HG02840 (cell line): ENCODE measurements around the gene TSHZ2.
"Not testable (repeated sequence)": the region's sequence is repeated elsewhere in the genome, so short reads cannot be mapped to it uniquely, and the experiment has no call there.

Source experiments
- ATAC-seq: cut with Tn5 transposase; IDR thresholded peaks from one replicate; pipeline ENCODE4 v1.9.1; 2021; ENCODE audit warnings: mild to moderate bottlenecking, moderate library complexity, moderate number of reproducible peaks; ENCODE audit not compliant: unreplicated experiment, low FRiP score

Gene TSHZ2

DNA sequence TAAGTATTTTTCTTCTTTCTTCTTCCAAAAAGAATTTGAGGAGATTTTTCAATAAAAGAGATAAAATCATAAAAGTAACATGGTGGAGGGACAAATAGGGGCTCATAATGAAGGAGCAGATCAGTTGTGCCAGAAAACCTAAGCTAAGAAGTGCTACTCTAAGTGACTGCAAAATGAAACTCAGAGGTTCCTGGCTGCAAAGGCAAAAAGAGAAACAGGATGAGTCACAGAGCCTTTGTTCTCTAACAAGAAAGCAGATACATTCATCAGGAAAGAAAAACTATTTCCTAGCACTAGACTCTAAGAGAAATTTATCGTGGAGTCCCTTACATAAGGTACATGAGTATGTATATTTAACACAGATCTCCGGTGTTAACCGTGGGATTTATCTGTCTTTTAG lies 49.8 kb downstream of the TSHZ2 start:
- ATAC-seq, result no peak

DNA sequence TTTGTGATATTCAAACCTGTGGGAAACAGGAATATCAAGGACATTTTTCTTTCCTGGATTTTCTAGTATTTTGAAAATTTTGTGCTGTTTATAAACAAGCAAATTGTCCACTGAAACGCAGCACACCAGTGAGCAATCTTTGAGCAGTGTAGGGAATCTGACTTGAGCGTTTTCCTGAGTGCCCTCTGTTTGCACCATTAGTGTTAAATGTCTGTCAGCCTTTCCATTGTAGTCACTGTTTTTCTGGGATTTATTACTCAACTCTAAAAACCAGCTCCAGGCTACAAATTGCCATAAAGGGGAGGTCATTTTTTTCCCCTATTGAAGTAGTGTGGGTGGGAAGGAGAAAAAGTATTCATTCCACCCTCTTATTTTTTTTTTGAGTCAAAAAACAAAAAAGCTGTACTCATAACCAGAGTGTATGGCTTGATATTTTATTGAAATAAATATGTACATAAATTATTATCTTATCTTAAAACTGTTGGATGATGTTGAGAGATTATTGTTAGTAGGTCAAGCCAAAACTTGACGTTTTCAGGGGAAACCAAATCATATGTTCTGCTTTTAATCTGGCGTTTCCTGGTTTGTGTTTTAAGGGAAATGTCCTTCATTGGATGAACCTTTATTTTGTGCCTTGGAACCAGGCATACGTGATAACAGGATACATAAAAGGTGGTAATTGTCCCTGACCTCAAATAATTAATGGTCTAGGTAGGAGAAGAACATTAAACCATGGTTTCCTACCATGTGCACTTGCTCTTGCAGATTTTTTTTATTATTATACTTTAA lies 51.8 kb downstream of the TSHZ2 start:
- ATAC-seq, result no peak

DNA sequence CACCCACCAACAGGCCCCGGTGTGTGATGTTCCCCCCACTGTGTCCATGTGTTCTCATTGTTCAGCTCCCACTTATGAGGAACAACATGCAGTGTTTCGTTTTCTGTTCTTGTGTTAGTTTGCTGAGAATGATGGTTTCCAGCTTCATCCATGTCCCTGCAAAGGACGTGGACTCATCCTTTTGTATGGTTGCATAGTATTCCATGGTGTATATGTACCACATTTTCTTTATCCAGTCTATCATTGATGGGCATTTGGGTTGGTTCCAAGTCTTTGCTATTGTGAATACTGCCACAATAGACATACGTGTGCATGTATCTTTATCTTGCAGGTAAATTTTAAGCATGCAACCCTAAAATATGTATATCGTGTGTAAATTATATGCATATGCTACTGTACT lies 52.5 kb downstream of the TSHZ2 start:
- not testable (repeated sequence) for ATAC-seq

GRCh38 chr20:53027089-53027488 lies 54.9 kb downstream of the TSHZ2 start:
- ATAC-seq, result no peak

DNA sequence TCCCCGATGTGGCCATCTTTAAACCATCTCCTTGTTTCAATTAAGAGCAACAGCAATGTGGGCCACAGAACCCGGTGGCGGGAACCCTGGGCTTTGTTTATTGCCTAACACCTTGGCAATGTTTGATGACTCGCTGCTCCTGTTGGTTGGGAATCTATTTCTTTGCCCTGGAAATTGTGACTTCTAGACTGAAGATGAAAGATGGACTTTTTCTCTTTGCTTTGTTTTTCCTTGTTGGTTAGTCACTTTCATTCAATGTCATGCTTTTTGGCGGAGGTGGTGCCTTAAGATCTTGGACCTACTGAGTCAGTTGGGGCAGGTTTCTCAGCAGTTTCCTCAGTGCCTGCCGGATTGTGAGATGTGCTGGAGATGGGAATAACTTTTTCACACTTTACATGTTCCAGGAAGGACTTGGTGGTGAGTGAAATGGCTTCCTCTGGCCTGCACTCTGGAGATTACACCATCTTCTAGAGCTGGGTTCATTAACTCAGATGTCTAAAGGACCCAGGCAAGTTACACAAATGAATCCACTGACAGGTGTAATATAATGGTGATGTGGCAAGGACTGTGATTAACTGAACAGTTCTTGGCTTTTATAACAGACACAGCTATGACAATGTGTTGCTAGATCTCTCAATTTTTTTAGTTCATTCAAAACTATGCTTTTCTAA lies 56.3 kb downstream of the TSHZ2 start:
- ATAC-seq, result no peak

DNA sequence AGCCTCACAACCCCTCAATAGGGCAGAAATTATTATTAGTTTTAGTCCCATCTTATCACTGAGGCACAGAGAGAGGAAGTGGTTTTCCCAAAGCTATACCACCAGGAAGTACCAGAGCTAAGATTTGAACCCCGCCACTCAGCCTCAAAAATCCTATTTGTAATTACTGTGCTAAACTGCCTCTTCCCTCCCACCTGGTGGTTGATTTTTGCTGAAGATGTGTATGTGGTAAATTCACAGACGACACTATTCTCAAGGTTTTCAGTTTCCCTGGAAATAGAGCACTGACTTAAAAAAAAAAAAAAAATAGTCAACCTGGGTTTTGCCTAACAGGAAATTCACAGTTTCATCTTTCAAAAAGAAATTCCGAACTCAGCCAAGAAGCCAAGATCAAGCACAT lies 57.9 kb downstream of the TSHZ2 start:
- ATAC-seq, result no peak

GRCh38 chr20:53032046-53032445 lies 59.9 kb downstream of the TSHZ2 start:
- no peak for ATAC-seq

DNA sequence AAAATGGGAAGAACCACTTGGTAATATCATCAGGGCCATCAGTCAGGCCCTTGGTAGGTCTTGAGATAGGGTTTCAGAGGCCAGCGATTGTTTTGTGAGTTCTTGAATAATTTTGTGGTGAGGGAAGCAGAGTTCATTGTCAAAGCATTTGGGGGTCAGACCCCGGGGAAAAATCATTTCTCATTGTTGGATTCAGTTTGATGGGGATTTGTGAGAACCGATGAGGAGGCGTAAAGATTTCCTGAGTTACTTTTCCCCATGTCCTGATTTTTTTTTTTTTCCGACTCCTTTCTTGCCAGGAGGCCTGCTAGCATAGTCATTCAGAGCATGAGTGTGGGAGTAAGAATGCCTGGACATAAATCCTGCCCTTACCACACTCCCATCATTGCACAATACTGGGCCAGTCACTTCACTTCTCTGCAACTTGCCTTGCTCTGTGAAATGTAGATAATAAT lies 60.3 kb downstream of the TSHZ2 start:
- ATAC-seq, result no peak

- ATAC-seq, result no peak
Measured at GRCh38 chr20:53033176-53033575, 61.0 kb downstream of the TSHZ2 start.

GRCh38 chr20:53034899-53035298 lies 62.7 kb downstream of the TSHZ2 start:
- no peak for ATAC-seq

DNA sequence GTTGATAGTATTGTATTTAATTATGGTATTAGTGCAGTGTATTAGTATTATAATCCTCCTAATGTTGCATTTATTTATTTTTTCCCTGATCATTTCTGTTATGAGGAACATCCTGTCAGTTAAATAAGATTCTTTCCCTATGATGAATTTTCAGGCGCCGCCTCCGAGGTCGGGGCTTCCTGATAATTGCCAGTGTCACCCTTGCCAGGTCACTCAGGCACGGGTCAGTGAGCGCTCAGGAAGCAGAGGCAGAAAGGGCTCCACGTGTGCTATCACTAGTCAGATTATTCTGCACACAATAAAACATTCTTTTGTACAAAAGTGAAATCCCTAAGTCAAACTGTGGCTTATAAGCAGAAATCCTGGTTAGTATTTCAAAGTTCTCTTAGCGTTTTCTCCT lies 64.8 kb downstream of the TSHZ2 start:
- ATAC-seq, result no peak

- ATAC-seq, result no peak
Measured at GRCh38 chr20:53037621-53038020, 65.5 kb downstream of the TSHZ2 start.

GRCh38 chr20:53038299-53038698 lies 66.1 kb downstream of the TSHZ2 start:
- ATAC-seq, result no peak

DNA sequence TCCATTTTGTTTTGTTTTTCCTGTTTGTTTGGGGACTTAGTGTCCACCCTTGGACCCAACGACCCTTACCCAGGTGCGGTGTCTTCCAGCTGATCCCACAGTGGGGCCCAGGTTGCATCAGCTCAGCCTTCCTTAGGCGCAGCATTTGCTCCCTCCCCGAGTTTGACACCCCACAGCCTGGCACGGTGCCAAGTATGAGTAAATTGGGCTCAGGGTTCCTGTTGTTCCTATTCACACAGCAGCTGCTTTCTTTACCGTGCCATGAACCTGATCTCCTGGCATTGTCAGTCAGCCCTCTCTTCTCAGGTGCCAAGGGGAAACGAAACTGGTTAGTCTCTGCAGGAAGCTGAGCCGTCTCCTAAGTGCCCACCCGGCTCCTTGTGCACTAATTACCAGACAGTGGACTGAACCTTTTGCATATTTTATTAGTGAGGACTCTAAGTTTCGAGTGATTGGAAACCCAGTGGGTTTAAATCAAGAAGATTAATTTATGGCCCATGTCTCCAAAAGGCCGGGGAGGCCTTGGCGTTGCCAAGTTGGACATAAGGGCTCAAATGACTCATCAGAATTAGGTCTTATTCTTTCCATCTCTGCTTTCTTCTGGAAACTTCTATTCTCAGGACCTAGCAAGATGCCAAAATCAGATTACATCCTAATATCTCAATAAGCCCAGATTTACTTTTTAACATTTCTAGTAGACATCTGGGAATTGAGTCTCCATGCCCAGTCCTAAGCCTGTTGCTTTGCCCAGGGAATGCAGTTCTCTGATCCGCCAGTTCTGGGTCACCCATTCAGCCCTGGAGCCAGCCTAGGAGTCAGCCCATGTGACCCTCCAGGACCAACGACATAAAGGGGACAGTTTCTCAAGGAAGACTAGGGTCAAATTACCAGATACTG lies 68.8 kb downstream of the TSHZ2 start:
- no peak for ATAC-seq

- ATAC-seq, result no peak
Measured at GRCh38 chr20:53042521-53042920, 70.4 kb downstream of the TSHZ2 start.

- ATAC-seq, result no peak
Measured at GRCh38 chr20:53044296-53044695, 72.1 kb downstream of the TSHZ2 start.

GRCh38 chr20:53045941-53046340 lies 73.8 kb downstream of the TSHZ2 start:
- ATAC-seq, result no peak

GRCh38 chr20:53047203-53047602 lies 75.0 kb downstream of the TSHZ2 start:
- no peak for ATAC-seq

DNA sequence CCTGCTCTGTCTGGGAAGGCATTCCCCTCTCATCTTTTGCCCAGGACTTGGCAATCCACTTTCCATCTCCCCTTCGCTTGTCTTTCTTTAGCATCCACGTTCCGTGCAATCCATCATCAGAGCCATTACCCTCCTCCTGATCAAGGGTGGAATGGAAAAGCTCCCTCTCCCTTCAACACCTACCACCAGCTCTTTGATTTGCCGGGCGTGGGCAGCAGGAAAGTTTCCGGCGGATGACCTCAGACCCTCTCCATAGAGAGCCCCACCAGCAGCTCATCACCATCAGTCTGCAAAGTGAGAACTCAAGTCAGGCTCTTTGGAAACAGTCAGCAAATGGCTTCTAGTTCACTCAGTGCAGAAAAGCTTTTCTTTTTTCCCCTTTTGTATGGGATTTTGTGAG lies 76.2 kb downstream of the TSHZ2 start:
- ATAC-seq, result no peak

GRCh38 chr20:53050338-53050737 lies 78.2 kb downstream of the TSHZ2 start:
- no peak for ATAC-seq

DNA sequence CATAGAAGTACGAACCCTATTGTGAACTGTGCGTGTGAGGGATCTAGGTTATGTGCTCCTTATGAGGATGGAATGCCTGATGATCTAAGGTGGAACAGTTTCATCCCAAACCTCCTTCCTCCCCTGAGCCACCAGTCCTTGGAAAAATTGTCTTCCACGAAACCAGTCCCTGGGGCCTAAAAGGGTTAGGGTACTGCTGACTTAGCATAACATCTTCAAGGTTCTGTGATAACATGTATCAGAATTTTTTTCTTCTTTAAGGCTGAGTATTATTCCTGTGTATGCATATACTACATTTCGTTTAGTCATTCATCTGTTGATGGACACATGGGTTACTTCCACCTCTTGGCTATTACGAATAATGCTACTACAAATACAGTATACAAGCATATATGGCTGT lies 80.2 kb downstream of the TSHZ2 start:
- no peak for ATAC-seq
